Prostate gland (tissue), 2 donors: Measurements from ENCODE around the gene GADD45G.

ENCODE experiments used
- CTCF ChIP-seq, 4 experiments: fragments of 200-600 bp in 2 of 4; fragments of 450-650 bp in 2 of 4; sonication (generic) in 2 of 4; IDR thresholded peaks; 1 replicate in 3 of 4; 2 replicates in 1 of 4; pipeline ENCODE4 v1.5.1; 2016 to 2019; ENCODE audit warnings: antibody characterized with exemption in 4 of 4, mild to moderate bottlenecking in 2 of 4, moderate library complexity in 2 of 4
- POLR2A ChIP-seq: fragments of 450-650 bp; IDR thresholded peaks from one replicate; pipeline ENCODE4 v1.6.1; 2016; ENCODE audit warnings: antibody characterized with exemption, mild to moderate bottlenecking
- POLR2AphosphoS5 ChIP-seq: sonication (generic); formaldehyde crosslinking; IDR thresholded peaks from one replicate; pipeline ENCODE4 v1.6.1; 2017; ENCODE audit warnings: antibody characterized with exemption

GRCh38 chr9:89601306-89601705 lies 3.5 kb upstream of the GADD45G start:
- TF ChIP-seq CTCF (IDR thresholded peaks at IDR 0.05): no peak
- no peak for TF ChIP-seq POLR2A
- TF ChIP-seq POLR2AphosphoS5: no peak
